HL-60 (cell line): ENCODE results near the gene SPATA9.
A peak's percentile ranks its signal among the peaks of the same experiment; 100 is the strongest.

ENCODE experiments used
- DNase-seq, 2 experiments: peaks; one replicate each; pipeline ENCODE4 v3.0.0-alpha.2; 2010 to 2020; ENCODE audit warnings: low read depth in 1 of 2, low spot score in 1 of 2
- H3K27ac ChIP-seq: fragments of 250-450 bp; sonication (Bioruptor Pico); replicated peaks from 2 replicates; pipeline ENCODE4 v1.5.1; 2020; ENCODE audit warnings: mild to moderate bottlenecking, moderate library complexity
- H3K27me3 ChIP-seq: fragments of 250-450 bp; sonication (Bioruptor Pico); 2 replicates; pipeline ENCODE4 v1.5.1; 2021; ENCODE audit warnings: mild to moderate bottlenecking, moderate library complexity; ENCODE audit not compliant: insufficient read depth, poor library complexity, severe bottlenecking
- H3K4me3 ChIP-seq: replicated peaks from 2 replicates; pipeline ENCODE4 v1.5.1; 2011; ENCODE audit warnings: mild to moderate bottlenecking, control low read depth, low read length; ENCODE audit not compliant: insufficient read depth
- CTCF ChIP-seq: IDR thresholded peaks from one replicate; pipeline ENCODE4 v1.5.1; 2011; ENCODE audit warnings: low read length, control low read depth, inconsistent platforms; ENCODE audit not compliant: insufficient read depth
- GABPA ChIP-seq: IDR thresholded peaks from 2 replicates; pipeline ENCODE4 v1.6.1; 2012; ENCODE audit warnings: low read depth
- POLR2AphosphoS5 ChIP-seq: IDR thresholded peaks from 2 replicates; pipeline ENCODE4 v1.6.1; 2012; ENCODE audit warnings: low read depth
- SPI1 ChIP-seq: IDR thresholded peaks from 2 replicates; pipeline ENCODE4 v1.6.1; 2012; ENCODE audit warnings: low read depth, mild to moderate bottlenecking, borderline replicate concordance
- TF ChIP-seq, protein P1 (sequence below): IDR thresholded peaks from 2 replicates; pipeline ENCODE4 v1.6.1; 2012; ENCODE audit warnings: low read depth; ENCODE audit not compliant: insufficient replicate concordance

The SPATA9 gene

GRCh38 chr5:95672641-95673040 lies 10.2 kb downstream of the SPATA9 start:
- no peak for TF ChIP-seq POLR2AphosphoS5
- TF ChIP-seq, protein P1, sequence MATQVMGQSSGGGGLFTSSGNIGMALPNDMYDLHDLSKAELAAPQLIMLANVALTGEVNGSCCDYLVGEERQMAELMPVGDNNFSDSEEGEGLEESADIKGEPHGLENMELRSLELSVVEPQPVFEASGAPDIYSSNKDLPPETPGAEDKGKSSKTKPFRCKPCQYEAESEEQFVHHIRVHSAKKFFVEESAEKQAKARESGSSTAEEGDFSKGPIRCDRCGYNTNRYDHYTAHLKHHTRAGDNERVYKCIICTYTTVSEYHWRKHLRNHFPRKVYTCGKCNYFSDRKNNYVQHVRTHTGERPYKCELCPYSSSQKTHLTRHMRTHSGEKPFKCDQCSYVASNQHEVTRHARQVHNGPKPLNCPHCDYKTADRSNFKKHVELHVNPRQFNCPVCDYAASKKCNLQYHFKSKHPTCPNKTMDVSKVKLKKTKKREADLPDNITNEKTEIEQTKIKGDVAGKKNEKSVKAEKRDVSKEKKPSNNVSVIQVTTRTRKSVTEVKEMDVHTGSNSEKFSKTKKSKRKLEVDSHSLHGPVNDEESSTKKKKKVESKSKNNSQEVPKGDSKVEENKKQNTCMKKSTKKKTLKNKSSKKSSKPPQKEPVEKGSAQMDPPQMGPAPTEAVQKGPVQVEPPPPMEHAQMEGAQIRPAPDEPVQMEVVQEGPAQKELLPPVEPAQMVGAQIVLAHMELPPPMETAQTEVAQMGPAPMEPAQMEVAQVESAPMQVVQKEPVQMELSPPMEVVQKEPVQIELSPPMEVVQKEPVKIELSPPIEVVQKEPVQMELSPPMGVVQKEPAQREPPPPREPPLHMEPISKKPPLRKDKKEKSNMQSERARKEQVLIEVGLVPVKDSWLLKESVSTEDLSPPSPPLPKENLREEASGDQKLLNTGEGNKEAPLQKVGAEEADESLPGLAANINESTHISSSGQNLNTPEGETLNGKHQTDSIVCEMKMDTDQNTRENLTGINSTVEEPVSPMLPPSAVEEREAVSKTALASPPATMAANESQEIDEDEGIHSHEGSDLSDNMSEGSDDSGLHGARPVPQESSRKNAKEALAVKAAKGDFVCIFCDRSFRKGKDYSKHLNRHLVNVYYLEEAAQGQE: no peak
- no peak for TF ChIP-seq SPI1
- no peak for TF ChIP-seq GABPA
- TF ChIP-seq CTCF: no peak
- Histone ChIP-seq H3K4me3 (no peak overlapping the region), H3K27me3 (no peaks in the 10 kb centered on the region), H3K27ac (no peak overlapping the region)
- no peak for DNase-seq

DNA sequence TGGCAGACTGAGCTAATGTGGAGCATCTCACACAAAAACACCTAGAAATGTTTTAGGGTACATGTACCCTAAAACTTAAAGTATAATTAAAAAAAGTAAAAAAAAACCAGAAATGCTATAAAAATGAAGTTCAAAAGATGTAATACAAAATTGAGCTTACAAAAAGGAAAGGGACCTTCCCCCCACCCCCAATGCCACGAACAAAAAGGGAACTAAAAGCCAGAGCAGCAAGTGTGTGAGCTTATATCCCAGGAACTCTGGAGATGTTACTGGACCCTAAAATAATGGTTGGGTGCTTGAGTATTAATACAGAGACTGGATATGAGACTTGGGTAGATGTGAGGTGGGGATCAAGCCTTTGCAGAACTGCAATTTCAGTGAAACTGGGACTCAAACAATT lies 11.0 kb downstream of the SPATA9 start:
- TF ChIP-seq SPI1 (no peak), CTCF (no peak), GABPA (no peak), POLR2AphosphoS5 (no peak)
- TF ChIP-seq, protein P1: no peak
- Histone ChIP-seq H3K27me3 (no peaks in the 10 kb centered on the region), H3K4me3 (no peak overlapping the region), H3K27ac (no peak overlapping the region)
- DNase-seq: peak in 1 of 2 experiments; percentile 23

GRCh38 chr5:95670568-95670967 lies 12.2 kb downstream of the SPATA9 start:
- TF ChIP-seq, protein P1: no peak
- TF ChIP-seq CTCF (no peak), SPI1 (no peak), POLR2AphosphoS5 (no peak), GABPA (no peak)
- DNase-seq: no peak
- Histone ChIP-seq H3K27me3 (no peaks in the 10 kb centered on the region), H3K4me3 (no peak overlapping the region), H3K27ac (no peak overlapping the region)
